Forelimb muscle (tissue), 1 donor: ENCODE data around the gene GFRA4. TPM values are rescaled to one million over a fixed set of nuclear protein-coding genes. Genes with fewer than 3 reads are reported as not detected.

Experiments
- DNase-seq: peaks from one replicate; pipeline ENCODE4 v3.0.0-alpha.2; 2013; ENCODE audit warnings: low read depth
- polyA plus RNA-seq: library from polyadenylated mRNA; unstranded; fragments of 120-200 nt; gene quantifications from one replicate; pipeline ENCODE4 v1.2.1, GENCODE V29; 2013; ENCODE audit not compliant: insufficient read length

Gene GFRA4
- polyA plus RNA-seq, 1 donor, result not detected

DNA sequence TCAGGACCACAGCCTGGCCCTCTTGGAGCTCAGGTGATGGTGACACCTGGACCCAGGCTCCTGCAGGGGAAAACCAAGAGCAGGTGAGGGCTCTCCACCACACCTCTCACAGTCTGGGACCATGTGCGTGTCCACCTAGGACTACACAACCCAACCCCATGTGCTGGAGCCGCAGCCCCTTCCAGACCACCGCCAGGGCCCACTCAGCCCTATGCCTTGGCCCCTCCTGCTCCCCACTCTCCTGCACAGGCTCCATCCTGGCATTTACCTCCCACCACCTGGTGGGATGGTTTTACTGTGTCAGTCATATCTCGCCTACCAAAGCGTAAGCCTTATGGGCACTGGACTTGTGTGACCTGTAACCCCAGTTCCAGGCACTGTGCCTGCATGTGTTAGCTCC is 31.7 kb upstream of the GFRA4 start:
- DNase-seq, result no peak

DNA sequence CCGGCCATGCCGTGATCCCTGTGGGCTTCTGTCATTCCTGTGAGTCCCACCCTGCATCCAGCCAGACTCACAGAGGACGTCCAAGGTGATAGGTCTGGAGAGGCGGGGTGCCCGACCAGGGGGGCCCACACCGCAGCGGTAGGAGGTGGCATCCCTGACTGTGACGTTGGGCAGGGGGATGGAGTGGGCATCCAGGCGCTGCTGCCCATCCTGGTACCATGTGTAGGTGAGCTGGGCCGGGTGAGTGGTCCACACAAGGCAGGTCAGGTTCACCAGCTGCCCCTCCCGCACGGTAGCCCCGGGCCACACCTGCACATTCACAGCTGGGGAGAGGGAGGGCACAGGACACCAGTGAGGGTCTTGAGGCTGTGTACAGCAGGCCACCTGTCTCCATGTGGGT is 30.2 kb upstream of the GFRA4 start:
- no peak for DNase-seq

- DNase-seq, result no peak
These were observed 29.6 kb upstream of the GFRA4 start for GRCh38 chr20:3692706-3693294.

- no peak for DNase-seq
These were observed 28.7 kb upstream of the GFRA4 start for GRCh38 chr20:3691897-3692296.

- no peak for DNase-seq
These were observed 28.1 kb upstream of the GFRA4 start for GRCh38 chr20:3691306-3691705.

GRCh38 chr20:3690413-3690812 is 27.2 kb upstream of the GFRA4 start:
- DNase-seq, result no peak

GRCh38 chr20:3689978-3690377 is 26.8 kb upstream of the GFRA4 start:
- no peak for DNase-seq

- DNase-seq, result no peak
These were observed 24.5 kb upstream of the GFRA4 start for GRCh38 chr20:3687655-3688054.

GRCh38 chr20:3686867-3687321 is 23.7 kb upstream of the GFRA4 start:
- peak; percentile 96 for DNase-seq

DNA sequence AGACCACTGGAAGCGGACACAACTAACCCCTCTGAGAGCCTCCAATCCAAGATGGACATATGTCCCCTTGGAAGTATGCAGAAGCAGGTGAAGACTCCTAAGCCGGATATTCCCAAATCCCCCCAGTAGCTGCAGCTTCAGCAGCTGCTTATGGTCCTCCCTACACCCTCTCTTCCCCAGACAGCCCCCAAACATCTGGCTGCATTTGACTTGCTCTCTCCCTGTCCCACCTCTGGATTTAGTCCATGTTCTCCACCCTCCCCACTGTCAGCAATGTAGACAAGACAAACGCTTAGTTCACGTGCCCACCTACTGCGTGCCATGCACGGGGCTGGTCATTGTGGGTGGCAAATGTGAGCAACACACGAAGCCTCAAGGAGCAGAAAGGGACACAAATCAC is 23.2 kb upstream of the GFRA4 start:
- no peak for DNase-seq

- no peak for DNase-seq
These were observed 22.1 kb upstream of the GFRA4 start for GRCh38 chr20:3685341-3685740.

GRCh38 chr20:3681931-3682781 is 19.0 kb upstream of the GFRA4 start, which contains the start of gene ADAM33:
Gene ADAM33 (minus strand): TSS chr20:3682010. CDS start chr20:3682004, 6 bp downstream.
- no peak for DNase-seq

DNA sequence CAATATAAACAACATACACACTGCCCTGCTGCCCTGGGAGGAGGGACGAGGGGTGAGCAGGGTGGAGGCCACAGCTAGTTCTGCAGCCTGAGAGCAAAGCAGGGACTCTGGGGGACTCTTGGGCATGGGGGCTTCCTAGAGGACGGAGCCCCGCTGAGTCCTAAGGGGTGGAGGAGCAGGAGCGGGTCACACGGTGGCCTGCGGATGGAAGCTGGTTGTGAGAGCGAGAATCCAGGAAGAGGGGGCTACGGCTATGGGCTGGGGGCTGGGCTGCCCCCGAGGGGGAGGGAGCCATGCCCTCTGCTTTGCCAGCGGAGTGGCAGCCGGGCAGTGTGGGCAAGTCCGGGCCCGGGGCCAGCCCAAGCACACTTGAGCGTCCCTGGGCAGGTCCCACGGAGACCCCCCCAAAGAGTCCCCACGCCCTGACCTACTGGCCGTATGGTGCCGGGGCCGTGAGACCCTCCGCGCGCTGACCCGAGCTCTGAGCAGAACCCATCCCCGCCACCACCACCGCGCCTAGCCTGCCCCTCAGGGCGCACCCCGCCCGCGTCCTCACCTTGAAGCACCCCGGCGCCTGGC is 18.2 kb upstream of the GFRA4 start:
- no peak for DNase-seq

DNA sequence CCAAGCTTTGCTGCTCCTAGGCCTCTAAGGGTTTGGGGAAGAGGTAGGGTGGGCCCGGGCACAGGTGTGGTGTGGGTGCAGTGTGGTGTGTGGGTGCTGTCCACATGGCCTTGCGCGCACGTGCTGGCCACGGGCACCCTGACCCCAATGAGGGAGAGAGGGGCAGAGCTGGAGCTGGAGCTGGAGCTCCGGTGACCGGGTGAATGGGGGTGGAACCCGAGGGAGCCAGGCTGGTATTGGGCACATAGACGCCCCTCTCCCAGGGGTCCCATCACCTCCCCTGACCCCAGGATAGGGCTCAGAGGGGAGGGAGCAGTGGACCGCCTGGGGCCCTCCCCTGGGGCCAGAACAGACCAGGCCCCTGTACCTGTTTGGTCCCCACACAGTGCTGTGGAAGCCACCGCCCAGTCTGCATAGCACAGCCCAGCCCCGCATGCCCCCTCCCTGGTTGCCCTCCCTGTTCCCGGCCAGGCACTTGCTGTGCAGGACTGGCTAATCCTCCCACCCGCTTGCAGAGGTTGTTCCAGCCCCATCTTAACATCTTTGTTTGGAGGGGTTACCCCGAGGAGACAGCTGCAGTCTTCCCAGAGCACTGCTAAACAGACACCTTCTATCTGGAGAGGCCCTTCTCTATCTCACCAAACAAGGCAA is 17.6 kb upstream of the GFRA4 start:
- DNase-seq, result no peak

GRCh38 chr20:3679749-3680700 is 16.8 kb upstream of the GFRA4 start:
- no peak for DNase-seq

GRCh38 chr20:3678856-3679720 is 15.9 kb upstream of the GFRA4 start:
- DNase-seq, result no peak

GRCh38 chr20:3678198-3678597 is 15.0 kb upstream of the GFRA4 start:
- no peak for DNase-seq

GRCh38 chr20:3677733-3678132 is 14.5 kb upstream of the GFRA4 start:
- DNase-seq, result no peak

GRCh38 chr20:3674995-3675900 is 12.0 kb upstream of the GFRA4 start:
- no peak for DNase-seq
